OCI-LY1 (cell line): Measurements from ENCODE around the gene IMPACT.

ENCODE experiments used
- H2AFZ ChIP-seq: fragments of 200-600 bp; sonication (generic), shearing (Covaris generic); 2 replicates; pipeline ENCODE4 v1.6.0; 2014; ENCODE audit warnings: antibody characterized with exemption, mild to moderate bottlenecking, low read length
- H3F3A ChIP-seq: fragments of 200-600 bp; sonication (generic), shearing (Covaris generic); 2 replicates; pipeline ENCODE4 v1.6.0; 2014; ENCODE audit warnings: mild to moderate bottlenecking, antibody characterized with exemption, low read length, moderate library complexity; ENCODE audit not compliant: insufficient read depth
- H3K27ac ChIP-seq: fragments of 200-600 bp; sonication (generic); 2 replicates; pipeline ENCODE4 v1.5.1; 2014; ENCODE audit warnings: low read length, mixed run types, mild to moderate bottlenecking, low read depth; ENCODE audit not compliant: poor library complexity, severe bottlenecking
- H3K27me3 ChIP-seq: fragments of 200-600 bp; sonication (generic); 2 replicates; pipeline ENCODE4 v1.6.0; 2014; ENCODE audit warnings: antibody characterized with exemption, mild to moderate bottlenecking, low read length, moderate library complexity; ENCODE audit not compliant: insufficient read depth
- H3K36me3 ChIP-seq: fragments of 200-600 bp; sonication (generic); 2 replicates; pipeline ENCODE4 v1.6.1; 2014; ENCODE audit warnings: mild to moderate bottlenecking, antibody characterized with exemption, low read length, moderate library complexity, mixed read lengths; ENCODE audit not compliant: insufficient read depth
- H3K4me1 ChIP-seq: fragments of 200-600 bp; sonication (generic); 2 replicates; pipeline ENCODE4 v1.5.1; 2014; ENCODE audit warnings: mild to moderate bottlenecking, low read length, moderate library complexity; ENCODE audit not compliant: insufficient read depth, severe bottlenecking
- H3K4me2 ChIP-seq: fragments of 200-600 bp; sonication (generic), shearing (Covaris generic); 2 replicates; pipeline ENCODE4 v1.6.1; 2014; ENCODE audit warnings: low read length
- H3K4me3 ChIP-seq: fragments of 200-600 bp; sonication (generic); 2 replicates; pipeline ENCODE4 v1.5.1; 2014; ENCODE audit warnings: low read length, low read depth, mild to moderate bottlenecking, mixed read lengths; ENCODE audit not compliant: poor library complexity, severe bottlenecking
- H3K79me2 ChIP-seq: fragments of 200-600 bp; shearing (Covaris generic); 2 replicates; pipeline ENCODE4 v1.6.1; 2016; ENCODE audit warnings: mixed run types, low read length, mixed read lengths; ENCODE audit not compliant: insufficient read depth
- H3K9ac ChIP-seq: fragments of 200-600 bp; sonication (generic), shearing (Covaris generic); 2 replicates; pipeline ENCODE4 v1.6.1; 2014; ENCODE audit warnings: mild to moderate bottlenecking, low read length, mixed read lengths
- H3K9me2 ChIP-seq: fragments of 200-600 bp; sonication (generic), shearing (Covaris generic); 2 replicates; pipeline ENCODE4 v1.6.1; 2014; ENCODE audit warnings: low read depth, mild to moderate bottlenecking, low read length, mixed read lengths
- H3K9me3 ChIP-seq: fragments of 200-600 bp; shearing (Covaris generic); 2 replicates; pipeline ENCODE4 v1.6.1; 2014; ENCODE audit warnings: low read length, mixed read lengths
- H4K20me1 ChIP-seq: fragments of 200-600 bp; sonication (generic), shearing (Covaris generic); 2 replicates; pipeline ENCODE4 v1.6.0; 2016; ENCODE audit warnings: mild to moderate bottlenecking, low read length; ENCODE audit not compliant: insufficient read depth
- CTCF ChIP-seq: fragments of 200-600 bp; sonication (generic), shearing (Covaris generic); IDR thresholded peaks from 2 replicates; pipeline ENCODE4 v1.5.1; 2017; ENCODE audit warnings: mild to moderate bottlenecking, antibody characterized with exemption, low read length, moderate library complexity, mixed read lengths
- EZH2 ChIP-seq: fragments of 200-600 bp; sonication (generic), shearing (Covaris generic); IDR thresholded peaks from 2 replicates; pipeline ENCODE4 v1.8.0; 2017; ENCODE audit warnings: borderline replicate concordance, mixed run types, mild to moderate bottlenecking, antibody characterized with exemption, low read length, moderate library complexity, mixed read lengths

Gene IMPACT

GRCh38 chr18:24426398-24427294 is at the start of gene IMPACT:
TSS of gene IMPACT (plus strand) at chr18:24426670. CDS start at chr18:24426757, 87 bp downstream.
- Histone ChIP-seq H3K4me2 (peak within 1 kb of the TSS; percentile 77), H3K36me3 (no peaks in the 10 kb centered on the region; the same call in 1 of the 2 replicates), H3K4me1 (peaks cover 16% of the 10 kb centered on the region), H3K9ac (peak within 1 kb of the TSS; percentile 65), H3F3A (no peaks in the 10 kb centered on the region), H3K9me3 (no peaks in the 10 kb centered on the region), H3K27ac (no peak within 1 kb of the TSS), H3K9me2 (no peaks in the 10 kb centered on the region), H3K27me3 (no peaks in the 10 kb centered on the region), H3K79me2 (no peaks in the 10 kb centered on the region), H4K20me1 (no peaks in the 10 kb centered on the region), H3K4me3 (peak within 1 kb of the TSS; percentile 70), H2AFZ (peak within 1 kb of the TSS; percentile 21; the same call in 1 of the 2 replicates)
- no peak for TF ChIP-seq CTCF
- no peak for TF ChIP-seq EZH2

GRCh38 chr18:24378598-24378997 is 47.9 kb upstream of the IMPACT start:
- no peaks in the 10 kb centered on the region for H3K9me3 ChIP-seq
- no peaks in the 10 kb centered on the region for H3K79me2 ChIP-seq
- H3F3A ChIP-seq: no peaks in the 10 kb centered on the region
- no peaks in the 10 kb centered on the region for H3K9me2 ChIP-seq
- H3K27me3 ChIP-seq: no peaks in the 10 kb centered on the region
- no peak overlapping the region for H3K9ac ChIP-seq
- no peaks in the 10 kb centered on the region for H4K20me1 ChIP-seq
- TF ChIP-seq CTCF: no peak
- no peak overlapping the region for H3K4me3 ChIP-seq
- no peak overlapping the region for H2AFZ ChIP-seq
- no peak overlapping the region for H3K4me2 ChIP-seq
- no peaks in the 10 kb centered on the region for H3K36me3 ChIP-seq
- H3K27ac ChIP-seq: no peak overlapping the region
- H3K4me1 ChIP-seq: no peaks in the 10 kb centered on the region

- Histone ChIP-seq H2AFZ (no peak overlapping the region), H3K27me3 (no peaks in the 10 kb centered on the region), H3K4me3 (no peak overlapping the region), H3K36me3 (no peaks in the 10 kb centered on the region), H3K9me3 (no peaks in the 10 kb centered on the region), H4K20me1 (no peaks in the 10 kb centered on the region), H3K79me2 (no peaks in the 10 kb centered on the region), H3K4me1 (no peaks in the 10 kb centered on the region), H3K9me2 (no peaks in the 10 kb centered on the region), H3K27ac (no peak overlapping the region), H3K9ac (no peak overlapping the region), H3F3A (no peaks in the 10 kb centered on the region), H3K4me2 (no peak overlapping the region)
- TF ChIP-seq EZH2 (no peak), CTCF (no peak)
Observed at GRCh38 chr18:24380163-24380747, 46.2 kb upstream of the IMPACT start.
